OCI-LY3 (cell line): Measurements from ENCODE around the gene KCNAB1.
"Not testable (repeated sequence)": the region's sequence is repeated elsewhere in the genome, so short reads cannot be mapped to it uniquely, and the experiment has no call there.

Experiments
- H2AFZ ChIP-seq: fragments of 200-600, 300-600 bp; shearing (Covaris generic); 2 replicates; pipeline ENCODE4 v1.6.0; 2014; ENCODE audit warnings: antibody characterized with exemption, low read depth, low read length
- H3K27ac ChIP-seq: fragments of 200-600, 300-600 bp; sonication (generic); 2 replicates; pipeline ENCODE4 v1.5.1; 2014; ENCODE audit warnings: mild to moderate bottlenecking, low read length, moderate library complexity, mixed read lengths
- H3K27me3 ChIP-seq: fragments of 200-600, 300-600 bp; sonication (generic); 2 replicates; pipeline ENCODE4 v1.6.1; 2014; ENCODE audit warnings: low read depth, low read length, mixed read lengths
- H3K36me3 ChIP-seq: fragments of 200-600, 300-600 bp; sonication (generic); replicated peaks from 2 replicates; pipeline ENCODE3; 2014; ENCODE audit warnings: low read depth, low read length, mixed read lengths
- H3K4me1 ChIP-seq: fragments of 300-600, 200-600 bp; sonication (generic); 2 replicates; pipeline ENCODE4 v1.6.1; 2014; ENCODE audit warnings: low read length, mixed read lengths
- H3K4me2 ChIP-seq: fragments of 200-600, 300-600 bp; sonication (generic); 2 replicates; pipeline ENCODE4 v1.6.1; 2014; ENCODE audit warnings: low read length, mixed read lengths
- H3K4me3 ChIP-seq: fragments of 300-600, 200-600 bp; sonication (generic); 2 replicates; pipeline ENCODE4 v1.5.1; 2014; ENCODE audit warnings: antibody characterized with exemption, mild to moderate bottlenecking, low read length, moderate library complexity
- H3K79me2 ChIP-seq: fragments of 300-600, 200-600 bp; shearing (Covaris generic); 2 replicates; pipeline ENCODE4 v1.6.1; 2014; ENCODE audit warnings: mild to moderate bottlenecking, low read length, mixed read lengths
- H3K9ac ChIP-seq: fragments of 300-600, 200-600 bp; shearing (Covaris generic); 2 replicates; pipeline ENCODE4 v1.6.0; 2014; ENCODE audit warnings: mild to moderate bottlenecking, low read length, moderate library complexity
- H3K9me3 ChIP-seq: fragments of 200-600, 300-600 bp; shearing (Covaris generic); 2 replicates; pipeline ENCODE4 v1.6.1; 2014; ENCODE audit warnings: low read length, mixed read lengths; ENCODE audit not compliant: insufficient read depth
- H4K20me1 ChIP-seq: fragments of 200-600, 300-600 bp; sonication (generic); 2 replicates; pipeline ENCODE4 v1.6.1; 2016; ENCODE audit warnings: low read length, mixed read lengths; ENCODE audit not compliant: insufficient read depth
- CTCF ChIP-seq: fragments of 200-600, 300-600 bp; sonication (generic); IDR thresholded peaks from 2 replicates; pipeline ENCODE4 v1.5.1; 2014; ENCODE audit warnings: antibody characterized with exemption, low read length, low read depth
- EZH2phosphoT487 ChIP-seq: fragments of 200-600 bp; shearing (Covaris generic); IDR thresholded peaks from 2 replicates; pipeline ENCODE4 v1.6.1; 2018; ENCODE audit warnings: antibody characterized with exemption, mixed run types, low read depth

KCNAB1 gene

GRCh38 chr3:156217674-156218352 is 97.4 kb downstream of the KCNAB1 start:
- H3K4me3 ChIP-seq = no peak overlapping the region
- H3K79me2 ChIP-seq = no peaks in the 10 kb centered on the region
- no peaks in the 10 kb centered on the region for H3K27me3 ChIP-seq
- no peaks in the 10 kb centered on the region for H3K36me3 ChIP-seq
- H3K9ac ChIP-seq = no peak overlapping the region
- no peak overlapping the region for H3K4me2 ChIP-seq
- no peak overlapping the region for H3K27ac ChIP-seq
- no peaks in the 10 kb centered on the region for H3K9me3 ChIP-seq
- no peak overlapping the region for H2AFZ ChIP-seq
- TF ChIP-seq CTCF = no peak
- no peak for TF ChIP-seq EZH2phosphoT487
- no peaks in the 10 kb centered on the region for H3K4me1 ChIP-seq
- H4K20me1 ChIP-seq = no peaks in the 10 kb centered on the region

- Histone ChIP-seq H3K27me3 (no peaks in the 10 kb centered on the region), H3K4me2 (no peak overlapping the region), H3K36me3 (no peaks in the 10 kb centered on the region), H3K27ac (no peak overlapping the region), H3K79me2 (no peaks in the 10 kb centered on the region), H3K9me3 (no peaks in the 10 kb centered on the region), H3K4me3 (no peak overlapping the region), H2AFZ (no peak overlapping the region), H3K4me1 (no peaks in the 10 kb centered on the region), H4K20me1 (no peaks in the 10 kb centered on the region), H3K9ac (no peak overlapping the region)
- TF ChIP-seq CTCF = no peak
- no peak for TF ChIP-seq EZH2phosphoT487
These were observed 98.0 kb downstream of the KCNAB1 start for GRCh38 chr3:156218353-156218744.

GRCh38 chr3:156222381-156222780 is 102.0 kb downstream of the KCNAB1 start:
- not testable (repeated sequence) for H2AFZ ChIP-seq, H3K9me3 ChIP-seq, H3K4me3 ChIP-seq, H3K27me3 ChIP-seq, H3K4me2 ChIP-seq, H3K36me3 ChIP-seq, H3K27ac ChIP-seq, H4K20me1 ChIP-seq, H3K79me2 ChIP-seq, H3K4me1 ChIP-seq, H3K9ac ChIP-seq

GRCh38 chr3:156224046-156224445 is 103.7 kb downstream of the KCNAB1 start:
- H3K4me1 ChIP-seq, H3K36me3 ChIP-seq, H3K9me3 ChIP-seq, H3K79me2 ChIP-seq, H3K27me3 ChIP-seq, H3K4me2 ChIP-seq, H4K20me1 ChIP-seq, H3K27ac ChIP-seq, H2AFZ ChIP-seq, H3K4me3 ChIP-seq, H3K9ac ChIP-seq: not testable (repeated sequence)

GRCh38 chr3:156226676-156227420 is 106.5 kb downstream of the KCNAB1 start:
- TF ChIP-seq EZH2phosphoT487 (no peak), CTCF (no peak)
- no peak overlapping the region for H2AFZ ChIP-seq

More at GRCh38 chr3:156226676-156227420, 106.5 kb downstream of the KCNAB1 start:
- Histone ChIP-seq H3K9ac (no peak overlapping the region), H3K9me3 (no peaks in the 10 kb centered on the region), H3K79me2 (no peaks in the 10 kb centered on the region), H3K27me3 (no peaks in the 10 kb centered on the region), H3K36me3 (no peaks in the 10 kb centered on the region), H3K4me1 (no peaks in the 10 kb centered on the region), H4K20me1 (no peaks in the 10 kb centered on the region), H3K4me3 (no peak overlapping the region), H3K27ac (no peak overlapping the region), H3K4me2 (no peak overlapping the region)
